DMS153 treated with DMSO at 0.1 percent for 48 hours (cell line): ENCODE data around the gene PACS2.

Experiments used
- DNase-seq: peaks from one replicate; lab custom pipeline; 2025; ENCODE audit not compliant: unreplicated experiment; lab: John Stamatoyannopoulos, UW

Gene PACS2

GRCh38 chr14:105366386-105367074, 52.0 kb downstream of the PACS2 start:
- DNase-seq: no peak

GRCh38 chr14:105367116-105368031, 52.8 kb downstream of the PACS2 start:
- DNase-seq: no peak

- DNase-seq: no peak
Observed at GRCh38 chr14:105368032-105368417, 53.5 kb downstream of the PACS2 start.

GRCh38 chr14:105368426-105368825, 53.9 kb downstream of the PACS2 start:
- no peak for DNase-seq

GRCh38 chr14:105368910-105369652, 54.5 kb downstream of the PACS2 start:
- no peak for DNase-seq

GRCh38 chr14:105369653-105370040, 55.1 kb downstream of the PACS2 start:
- DNase-seq: no peak

GRCh38 chr14:105374389-105374788, 59.8 kb downstream of the PACS2 start:
- no peak for DNase-seq

GRCh38 chr14:105375635-105376057, 61.1 kb downstream of the PACS2 start:
- DNase-seq: no peak

GRCh38 chr14:105376521-105377440, 62.2 kb downstream of the PACS2 start:
- DNase-seq: no peak

- DNase-seq: no peak
Observed at GRCh38 chr14:105377555-105378182, 63.1 kb downstream of the PACS2 start.

GRCh38 chr14:105378199-105378598, 63.7 kb downstream of the PACS2 start:
- no peak for DNase-seq

GRCh38 chr14:105378873-105379685, 64.5 kb downstream of the PACS2 start:
- DNase-seq: no peak

GRCh38 chr14:105379946-105380345, 65.4 kb downstream of the PACS2 start:
- DNase-seq: no peak

- no peak for DNase-seq
Observed at GRCh38 chr14:105380756-105381155, 66.2 kb downstream of the PACS2 start.

- DNase-seq: no peak
Observed at GRCh38 chr14:105381446-105382342, 67.1 kb downstream of the PACS2 start.

- no peak for DNase-seq
Observed at GRCh38 chr14:105382343-105383082, 68.0 kb downstream of the PACS2 start.

- DNase-seq: no peak
Observed at GRCh38 chr14:105383083-105383730, 68.7 kb downstream of the PACS2 start.
